Measurements from ENCODE around the gene ZDHHC19.

DNA sequence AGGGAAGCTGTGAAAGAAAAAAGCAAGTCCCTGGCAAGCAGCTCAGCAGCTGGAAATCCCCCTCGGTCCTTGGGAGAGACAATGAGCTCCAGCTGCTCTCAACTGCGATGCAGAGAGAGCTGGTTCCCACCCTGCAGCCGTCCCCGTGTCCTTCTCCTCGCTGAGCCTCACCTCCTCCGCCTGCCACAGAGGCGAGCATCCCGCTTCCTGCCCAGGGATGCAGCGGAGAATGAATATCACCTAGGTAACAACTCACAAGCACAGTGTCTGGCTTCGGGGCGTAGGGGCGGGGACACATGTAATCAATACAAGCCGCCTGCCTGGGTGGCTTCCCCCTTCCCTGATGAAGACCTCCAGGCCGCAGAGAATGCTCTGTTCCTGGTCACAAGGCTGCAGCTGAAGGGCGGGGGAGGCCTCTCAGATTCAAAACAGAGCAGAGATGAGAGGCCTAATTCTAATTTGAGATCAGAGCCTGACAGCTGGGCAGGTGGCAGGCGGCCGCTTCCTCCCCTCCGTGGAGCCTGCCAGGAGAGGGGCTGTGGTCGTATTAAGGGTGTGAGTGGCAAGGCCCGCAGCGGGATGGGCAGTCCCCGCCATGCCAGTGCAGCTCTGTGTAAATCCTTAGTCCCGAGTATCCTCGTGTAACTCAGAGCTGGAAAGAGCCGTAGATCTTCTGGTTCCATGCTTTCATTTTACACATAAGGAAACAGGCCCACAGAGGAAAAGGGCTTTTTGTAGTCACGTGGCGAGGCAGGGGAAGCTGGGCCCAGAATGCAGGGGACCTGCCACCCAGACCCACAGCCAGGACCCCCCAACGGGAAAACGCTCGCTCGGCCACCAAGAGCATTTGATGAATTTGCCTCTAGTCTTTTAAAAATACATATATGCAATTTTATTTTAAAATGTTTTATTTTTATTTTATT is 24.3 kb downstream of the ZDHHC19 start:
- TF ChIP-seq, protein P1, sequence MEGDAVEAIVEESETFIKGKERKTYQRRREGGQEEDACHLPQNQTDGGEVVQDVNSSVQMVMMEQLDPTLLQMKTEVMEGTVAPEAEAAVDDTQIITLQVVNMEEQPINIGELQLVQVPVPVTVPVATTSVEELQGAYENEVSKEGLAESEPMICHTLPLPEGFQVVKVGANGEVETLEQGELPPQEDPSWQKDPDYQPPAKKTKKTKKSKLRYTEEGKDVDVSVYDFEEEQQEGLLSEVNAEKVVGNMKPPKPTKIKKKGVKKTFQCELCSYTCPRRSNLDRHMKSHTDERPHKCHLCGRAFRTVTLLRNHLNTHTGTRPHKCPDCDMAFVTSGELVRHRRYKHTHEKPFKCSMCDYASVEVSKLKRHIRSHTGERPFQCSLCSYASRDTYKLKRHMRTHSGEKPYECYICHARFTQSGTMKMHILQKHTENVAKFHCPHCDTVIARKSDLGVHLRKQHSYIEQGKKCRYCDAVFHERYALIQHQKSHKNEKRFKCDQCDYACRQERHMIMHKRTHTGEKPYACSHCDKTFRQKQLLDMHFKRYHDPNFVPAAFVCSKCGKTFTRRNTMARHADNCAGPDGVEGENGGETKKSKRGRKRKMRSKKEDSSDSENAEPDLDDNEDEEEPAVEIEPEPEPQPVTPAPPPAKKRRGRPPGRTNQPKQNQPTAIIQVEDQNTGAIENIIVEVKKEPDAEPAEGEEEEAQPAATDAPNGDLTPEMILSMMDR (conservative IDR thresholded peaks at IDR 0.05; ENCODE audit: low read depth in 2 of 2), result no peak
- TF ChIP-seq POLR2AphosphoS5 (IDR thresholded peaks at IDR 0.05; ENCODE audit: low read depth) (no peak), EZH2 (IDR thresholded peaks at IDR 0.05; ENCODE audit: low read depth, unreplicated experiment) (no peak), ZNF331 (CRISPR knock-in tag; IDR thresholded peaks at IDR 0.05; ENCODE audit: low read depth) (no peak), JUNB (IDR thresholded peaks at IDR 0.05; ENCODE audit: unreplicated experiment) (no peak), EZH2phosphoT487 (IDR thresholded peaks at IDR 0.05; ENCODE audit: unreplicated experiment) (no peak), CREB1 (CRISPR knock-in tag; IDR thresholded peaks at IDR 0.05; ENCODE audit: low read depth) (no peak), NANOG (IDR thresholded peaks at IDR 0.05; ENCODE audit: borderline replicate concordance) (0 out of 2 replicates have a peak, but pooled peaks have one; percentile 8), ZNF114 (CRISPR knock-in tag; IDR thresholded peaks at IDR 0.05) (no peak), STAT1 (IDR thresholded peaks at IDR 0.05; ENCODE audit: unreplicated experiment) (no peak)
- TF ChIP-seq, protein P2, sequence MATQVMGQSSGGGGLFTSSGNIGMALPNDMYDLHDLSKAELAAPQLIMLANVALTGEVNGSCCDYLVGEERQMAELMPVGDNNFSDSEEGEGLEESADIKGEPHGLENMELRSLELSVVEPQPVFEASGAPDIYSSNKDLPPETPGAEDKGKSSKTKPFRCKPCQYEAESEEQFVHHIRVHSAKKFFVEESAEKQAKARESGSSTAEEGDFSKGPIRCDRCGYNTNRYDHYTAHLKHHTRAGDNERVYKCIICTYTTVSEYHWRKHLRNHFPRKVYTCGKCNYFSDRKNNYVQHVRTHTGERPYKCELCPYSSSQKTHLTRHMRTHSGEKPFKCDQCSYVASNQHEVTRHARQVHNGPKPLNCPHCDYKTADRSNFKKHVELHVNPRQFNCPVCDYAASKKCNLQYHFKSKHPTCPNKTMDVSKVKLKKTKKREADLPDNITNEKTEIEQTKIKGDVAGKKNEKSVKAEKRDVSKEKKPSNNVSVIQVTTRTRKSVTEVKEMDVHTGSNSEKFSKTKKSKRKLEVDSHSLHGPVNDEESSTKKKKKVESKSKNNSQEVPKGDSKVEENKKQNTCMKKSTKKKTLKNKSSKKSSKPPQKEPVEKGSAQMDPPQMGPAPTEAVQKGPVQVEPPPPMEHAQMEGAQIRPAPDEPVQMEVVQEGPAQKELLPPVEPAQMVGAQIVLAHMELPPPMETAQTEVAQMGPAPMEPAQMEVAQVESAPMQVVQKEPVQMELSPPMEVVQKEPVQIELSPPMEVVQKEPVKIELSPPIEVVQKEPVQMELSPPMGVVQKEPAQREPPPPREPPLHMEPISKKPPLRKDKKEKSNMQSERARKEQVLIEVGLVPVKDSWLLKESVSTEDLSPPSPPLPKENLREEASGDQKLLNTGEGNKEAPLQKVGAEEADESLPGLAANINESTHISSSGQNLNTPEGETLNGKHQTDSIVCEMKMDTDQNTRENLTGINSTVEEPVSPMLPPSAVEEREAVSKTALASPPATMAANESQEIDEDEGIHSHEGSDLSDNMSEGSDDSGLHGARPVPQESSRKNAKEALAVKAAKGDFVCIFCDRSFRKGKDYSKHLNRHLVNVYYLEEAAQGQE (IDR thresholded peaks at IDR 0.05; ENCODE audit: unreplicated experiment), result no peak
- TF ChIP-seq, protein P3, sequence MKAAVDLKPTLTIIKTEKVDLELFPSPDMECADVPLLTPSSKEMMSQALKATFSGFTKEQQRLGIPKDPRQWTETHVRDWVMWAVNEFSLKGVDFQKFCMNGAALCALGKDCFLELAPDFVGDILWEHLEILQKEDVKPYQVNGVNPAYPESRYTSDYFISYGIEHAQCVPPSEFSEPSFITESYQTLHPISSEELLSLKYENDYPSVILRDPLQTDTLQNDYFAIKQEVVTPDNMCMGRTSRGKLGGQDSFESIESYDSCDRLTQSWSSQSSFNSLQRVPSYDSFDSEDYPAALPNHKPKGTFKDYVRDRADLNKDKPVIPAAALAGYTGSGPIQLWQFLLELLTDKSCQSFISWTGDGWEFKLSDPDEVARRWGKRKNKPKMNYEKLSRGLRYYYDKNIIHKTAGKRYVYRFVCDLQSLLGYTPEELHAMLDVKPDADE (IDR thresholded peaks at IDR 0.05), result no peak
- TF ChIP-seq, protein P4, sequence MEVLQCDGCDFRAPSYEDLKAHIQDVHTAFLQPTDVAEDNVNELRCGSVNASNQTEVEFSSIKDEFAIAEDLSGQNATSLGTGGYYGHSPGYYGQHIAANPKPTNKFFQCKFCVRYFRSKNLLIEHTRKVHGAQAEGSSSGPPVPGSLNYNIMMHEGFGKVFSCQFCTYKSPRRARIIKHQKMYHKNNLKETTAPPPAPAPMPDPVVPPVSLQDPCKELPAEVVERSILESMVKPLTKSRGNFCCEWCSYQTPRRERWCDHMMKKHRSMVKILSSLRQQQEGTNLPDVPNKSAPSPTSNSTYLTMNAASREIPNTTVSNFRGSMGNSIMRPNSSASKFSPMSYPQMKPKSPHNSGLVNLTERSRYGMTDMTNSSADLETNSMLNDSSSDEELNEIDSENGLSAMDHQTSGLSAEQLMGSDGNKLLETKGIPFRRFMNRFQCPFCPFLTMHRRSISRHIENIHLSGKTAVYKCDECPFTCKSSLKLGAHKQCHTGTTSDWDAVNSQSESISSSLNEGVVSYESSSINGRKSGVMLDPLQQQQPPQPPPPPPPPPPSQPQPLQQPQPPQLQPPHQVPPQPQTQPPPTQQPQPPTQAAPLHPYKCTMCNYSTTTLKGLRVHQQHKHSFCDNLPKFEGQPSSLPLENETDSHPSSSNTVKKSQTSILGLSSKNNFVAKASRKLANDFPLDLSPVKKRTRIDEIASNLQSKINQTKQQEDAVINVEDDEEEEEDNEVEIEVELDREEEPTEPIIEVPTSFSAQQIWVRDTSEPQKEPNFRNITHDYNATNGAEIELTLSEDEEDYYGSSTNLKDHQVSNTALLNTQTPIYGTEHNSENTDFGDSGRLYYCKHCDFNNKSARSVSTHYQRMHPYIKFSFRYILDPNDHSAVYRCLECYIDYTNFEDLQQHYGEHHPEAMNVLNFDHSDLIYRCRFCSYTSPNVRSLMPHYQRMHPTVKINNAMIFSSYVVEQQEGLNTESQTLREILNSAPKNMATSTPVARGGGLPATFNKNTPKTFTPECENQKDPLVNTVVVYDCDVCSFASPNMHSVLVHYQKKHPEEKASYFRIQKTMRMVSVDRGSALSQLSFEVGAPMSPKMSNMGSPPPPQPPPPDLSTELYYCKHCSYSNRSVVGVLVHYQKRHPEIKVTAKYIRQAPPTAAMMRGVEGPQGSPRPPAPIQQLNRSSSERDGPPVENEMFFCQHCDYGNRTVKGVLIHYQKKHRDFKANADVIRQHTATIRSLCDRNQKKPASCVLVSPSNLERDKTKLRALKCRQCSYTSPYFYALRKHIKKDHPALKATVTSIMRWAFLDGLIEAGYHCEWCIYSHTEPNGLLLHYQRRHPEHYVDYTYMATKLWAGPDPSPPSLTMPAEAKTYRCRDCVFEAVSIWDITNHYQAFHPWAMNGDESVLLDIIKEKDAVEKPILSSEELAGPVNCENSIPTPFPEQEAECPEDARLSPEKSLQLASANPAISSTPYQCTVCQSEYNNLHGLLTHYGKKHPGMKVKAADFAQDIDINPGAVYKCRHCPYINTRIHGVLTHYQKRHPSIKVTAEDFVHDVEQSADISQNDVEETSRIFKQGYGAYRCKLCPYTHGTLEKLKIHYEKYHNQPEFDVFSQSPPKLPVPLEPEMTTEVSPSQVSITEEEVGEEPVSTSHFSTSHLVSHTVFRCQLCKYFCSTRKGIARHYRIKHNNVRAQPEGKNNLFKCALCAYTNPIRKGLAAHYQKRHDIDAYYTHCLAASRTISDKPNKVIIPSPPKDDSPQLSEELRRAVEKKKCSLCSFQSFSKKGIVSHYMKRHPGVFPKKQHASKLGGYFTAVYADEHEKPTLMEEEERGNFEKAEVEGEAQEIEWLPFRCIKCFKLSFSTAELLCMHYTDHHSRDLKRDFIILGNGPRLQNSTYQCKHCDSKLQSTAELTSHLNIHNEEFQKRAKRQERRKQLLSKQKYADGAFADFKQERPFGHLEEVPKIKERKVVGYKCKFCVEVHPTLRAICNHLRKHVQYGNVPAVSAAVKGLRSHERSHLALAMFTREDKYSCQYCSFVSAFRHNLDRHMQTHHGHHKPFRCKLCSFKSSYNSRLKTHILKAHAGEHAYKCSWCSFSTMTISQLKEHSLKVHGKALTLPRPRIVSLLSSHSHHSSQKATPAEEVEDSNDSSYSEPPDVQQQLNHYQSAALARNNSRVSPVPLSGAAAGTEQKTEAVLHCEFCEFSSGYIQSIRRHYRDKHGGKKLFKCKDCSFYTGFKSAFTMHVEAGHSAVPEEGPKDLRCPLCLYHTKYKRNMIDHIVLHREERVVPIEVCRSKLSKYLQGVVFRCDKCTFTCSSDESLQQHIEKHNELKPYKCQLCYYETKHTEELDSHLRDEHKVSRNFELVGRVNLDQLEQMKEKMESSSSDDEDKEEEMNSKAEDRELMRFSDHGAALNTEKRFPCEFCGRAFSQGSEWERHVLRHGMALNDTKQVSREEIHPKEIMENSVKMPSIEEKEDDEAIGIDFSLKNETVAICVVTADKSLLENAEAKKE (CRISPR knock-in tag; IDR thresholded peaks at IDR 0.05), result no peak
